ENCODE data around the gene GCGR.
A peak's percentile ranks its signal among the peaks of the same experiment; 100 is the strongest.

Gene GCGR

DNA sequence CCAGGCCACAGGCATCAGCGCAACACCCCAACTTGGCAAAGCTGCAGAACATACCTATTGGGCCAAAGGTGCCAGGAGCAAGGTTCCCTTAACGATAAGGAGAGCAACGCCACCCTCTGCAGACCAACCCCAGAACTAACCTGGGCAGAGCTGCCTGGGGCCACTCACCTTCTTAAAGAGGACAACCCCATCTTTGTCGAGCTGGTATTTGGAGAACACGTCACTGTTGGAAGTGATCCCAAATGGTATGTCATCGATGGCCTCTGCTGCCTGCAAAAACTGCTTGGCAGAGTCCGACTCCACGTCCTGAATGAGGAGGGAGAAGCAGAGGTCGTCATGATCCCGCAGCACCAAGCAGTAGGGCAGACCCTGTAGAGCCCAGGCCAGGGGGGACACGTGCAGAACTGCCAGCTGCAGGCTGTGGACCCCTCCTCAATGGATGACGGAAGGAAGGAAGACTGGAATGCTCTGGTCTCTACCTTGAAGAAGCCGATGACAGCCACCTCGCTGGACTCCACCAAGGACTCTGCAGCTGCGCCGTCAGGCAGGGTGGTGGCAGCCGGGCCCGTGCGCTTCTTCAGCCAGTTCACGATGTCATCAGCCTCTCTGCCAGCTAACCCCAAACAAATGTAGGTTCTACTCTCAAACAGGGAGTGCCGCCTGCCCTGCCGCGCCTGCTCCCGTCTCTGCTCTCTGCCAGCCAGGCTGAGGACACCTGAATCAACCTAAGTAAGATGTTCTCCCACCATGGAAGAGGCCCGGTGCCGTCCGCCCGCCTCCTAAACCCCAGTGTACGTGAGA lies 51.2 kb downstream of the GCGR start:
- Histone ChIP-seq H3K9me2 (replicated peaks; ENCODE audit: insufficient read depth, low read length) (no peaks in the 10 kb centered on the region), H4K20me1 (ENCODE audit: low read depth, low read length) (0 out of 2 replicates have a peak, but pooled peaks cover 3% of the 10 kb centered on the region), H3K9me3 (ENCODE audit: insufficient read depth, low read length) (no peaks in the 10 kb centered on the region), H3K27ac (ENCODE audit: low read depth, low read length) (no peak overlapping the region), H3K4me2 (ENCODE audit: low read depth, low read length, poor library complexity, severe bottlenecking) (no peak overlapping the region), H3K36me3 (ENCODE audit: low read length) (peaks cover 10% of the 10 kb centered on the region), H3K79me2 (ENCODE audit: insufficient read depth, low read length) (peaks cover 37% of the 10 kb centered on the region), H3K27me3 (ENCODE audit: low read length) (no peaks in the 10 kb centered on the region), H3K9ac (ENCODE audit: low read length) (no peak overlapping the region), H3K4me3 (ENCODE audit: insufficient read depth, low read length, poor library complexity, severe bottlenecking) (no peak overlapping the region), H3F3A (ENCODE audit: insufficient read depth) (no peaks in the 10 kb centered on the region), H2AFZ (ENCODE audit: low read depth, low read length, severe bottlenecking) (no peak overlapping the region)
- no peak for TF ChIP-seq EZH2phosphoT487 (conservative IDR thresholded peaks at IDR 0.05; ENCODE audit: low read length)
- TF ChIP-seq, protein P1, sequence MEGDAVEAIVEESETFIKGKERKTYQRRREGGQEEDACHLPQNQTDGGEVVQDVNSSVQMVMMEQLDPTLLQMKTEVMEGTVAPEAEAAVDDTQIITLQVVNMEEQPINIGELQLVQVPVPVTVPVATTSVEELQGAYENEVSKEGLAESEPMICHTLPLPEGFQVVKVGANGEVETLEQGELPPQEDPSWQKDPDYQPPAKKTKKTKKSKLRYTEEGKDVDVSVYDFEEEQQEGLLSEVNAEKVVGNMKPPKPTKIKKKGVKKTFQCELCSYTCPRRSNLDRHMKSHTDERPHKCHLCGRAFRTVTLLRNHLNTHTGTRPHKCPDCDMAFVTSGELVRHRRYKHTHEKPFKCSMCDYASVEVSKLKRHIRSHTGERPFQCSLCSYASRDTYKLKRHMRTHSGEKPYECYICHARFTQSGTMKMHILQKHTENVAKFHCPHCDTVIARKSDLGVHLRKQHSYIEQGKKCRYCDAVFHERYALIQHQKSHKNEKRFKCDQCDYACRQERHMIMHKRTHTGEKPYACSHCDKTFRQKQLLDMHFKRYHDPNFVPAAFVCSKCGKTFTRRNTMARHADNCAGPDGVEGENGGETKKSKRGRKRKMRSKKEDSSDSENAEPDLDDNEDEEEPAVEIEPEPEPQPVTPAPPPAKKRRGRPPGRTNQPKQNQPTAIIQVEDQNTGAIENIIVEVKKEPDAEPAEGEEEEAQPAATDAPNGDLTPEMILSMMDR (IDR thresholded peaks at IDR 0.05; ENCODE audit: insufficient read depth, low read length, poor library complexity, severe bottlenecking), result no peak

DNA sequence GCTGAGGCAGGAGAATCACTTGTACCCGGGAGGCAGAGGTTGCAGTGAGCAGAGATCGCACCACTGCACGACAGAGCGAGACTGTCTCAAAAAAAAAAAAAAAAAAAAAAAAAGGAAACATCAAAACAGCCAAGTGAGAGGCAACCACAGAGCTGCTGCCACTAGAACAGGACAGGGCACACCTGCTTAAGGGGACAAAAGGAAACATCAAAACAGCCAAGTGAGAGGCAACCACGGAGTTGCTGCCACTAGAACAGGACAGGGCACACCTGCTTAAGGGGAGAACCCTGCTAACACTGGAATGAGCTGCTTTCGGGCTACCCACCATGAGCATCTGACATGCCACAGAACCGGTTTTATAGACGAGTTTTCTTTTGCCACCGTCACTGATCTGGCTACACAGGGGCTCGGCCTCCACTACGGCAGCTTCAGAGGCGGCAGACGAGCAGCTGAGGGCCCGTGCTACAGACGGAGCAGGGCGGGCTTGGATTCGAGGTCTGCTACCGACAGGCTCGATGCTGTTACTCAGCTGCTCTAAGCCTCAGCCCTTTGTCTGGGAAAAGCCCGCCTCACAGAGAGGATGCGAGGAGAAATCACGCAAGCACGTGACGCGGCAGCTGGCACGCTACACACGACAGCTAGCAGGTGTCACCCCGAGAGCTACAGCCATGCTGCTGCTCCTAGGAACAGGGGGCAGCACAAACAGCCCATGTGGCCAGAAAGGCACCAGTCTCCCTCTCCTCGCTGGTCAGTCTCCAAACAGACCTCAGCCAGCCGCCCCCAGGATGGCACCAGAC lies 54.4 kb downstream of the GCGR start:
- Histone ChIP-seq H3K4me2 (ENCODE audit: low read depth, low read length, poor library complexity, severe bottlenecking) (peak overlapping the region; percentile 81), H3K9me2 (replicated peaks; ENCODE audit: insufficient read depth, low read length) (no peaks in the 10 kb centered on the region), H4K20me1 (ENCODE audit: low read depth, low read length) (0 out of 2 replicates have a peak, but pooled peaks cover 3% of the 10 kb centered on the region), H3K36me3 (ENCODE audit: low read length) (peaks cover 5% of the 10 kb centered on the region), H3K27me3 (ENCODE audit: low read length) (no peaks in the 10 kb centered on the region), H3K79me2 (ENCODE audit: insufficient read depth, low read length) (peaks cover 56% of the 10 kb centered on the region), H3F3A (ENCODE audit: insufficient read depth) (peaks cover 4% of the 10 kb centered on the region; the same call in 1 of the 2 replicates), H3K27ac (ENCODE audit: low read depth, low read length) (no peak overlapping the region), H3K9me3 (ENCODE audit: insufficient read depth, low read length) (no peaks in the 10 kb centered on the region), H3K4me3 (ENCODE audit: insufficient read depth, low read length, poor library complexity, severe bottlenecking) (no peak overlapping the region), H2AFZ (ENCODE audit: low read depth, low read length, severe bottlenecking) (no peak overlapping the region), H3K9ac (ENCODE audit: low read length) (no peak overlapping the region; the same call in 1 of the 2 replicates)
- TF ChIP-seq EZH2phosphoT487 (conservative IDR thresholded peaks at IDR 0.05; ENCODE audit: low read length), result no peak
- TF ChIP-seq, protein P1 (IDR thresholded peaks at IDR 0.05; ENCODE audit: insufficient read depth, low read length, poor library complexity, severe bottlenecking), result no peak

DNA sequence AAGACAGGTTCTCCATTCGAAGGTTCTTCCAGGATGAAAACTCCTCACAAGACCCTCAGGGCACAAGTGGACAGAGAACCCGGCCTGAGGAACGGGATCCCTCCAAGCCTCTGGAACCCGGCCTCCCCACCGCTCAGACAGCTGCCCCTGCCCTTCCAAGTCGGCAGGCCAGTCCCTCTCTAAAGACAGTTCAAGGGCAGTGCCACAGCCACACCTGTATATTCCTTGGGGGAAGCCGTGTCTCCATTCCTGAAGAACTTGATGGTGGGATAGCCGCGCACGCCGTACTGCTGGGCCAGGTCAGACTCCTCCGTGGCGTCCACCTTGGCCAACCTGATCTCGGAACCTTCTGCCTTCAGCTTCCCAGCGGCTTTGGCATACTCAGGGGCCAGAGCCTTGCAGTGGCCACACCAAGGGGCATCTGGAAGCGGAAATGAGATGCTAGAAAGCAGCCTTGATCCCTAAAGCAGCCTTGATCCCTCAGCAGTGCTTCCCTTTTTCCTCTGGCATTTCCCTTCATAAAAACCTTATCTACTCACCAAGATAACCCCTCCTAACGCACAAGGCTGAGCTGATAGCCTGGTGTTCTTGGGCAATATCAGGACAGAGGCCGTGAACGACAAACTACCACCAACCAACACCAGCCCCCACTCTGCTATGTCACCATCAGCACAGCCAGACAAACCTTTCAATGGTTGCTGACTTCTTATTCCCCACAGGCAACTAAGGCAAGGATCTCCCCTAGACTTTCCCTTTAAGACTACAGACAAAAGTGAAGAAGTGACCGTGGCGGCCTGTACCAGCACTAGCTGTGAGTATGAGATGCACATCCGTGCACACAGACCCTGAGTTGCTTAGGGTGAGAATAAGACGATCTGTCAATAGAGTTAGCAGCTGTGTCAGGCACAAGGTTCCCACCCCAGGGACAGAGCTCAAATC lies 55.3 kb downstream of the GCGR start:
- Histone ChIP-seq H3K9me3 (ENCODE audit: insufficient read depth, low read length) (no peaks in the 10 kb centered on the region), H3K36me3 (ENCODE audit: low read length) (peaks cover 5% of the 10 kb centered on the region), H3K4me3 (ENCODE audit: insufficient read depth, low read length, poor library complexity, severe bottlenecking) (peak overlapping the region; percentile 87), H3K27ac (ENCODE audit: low read depth, low read length) (peak overlapping the region; percentile 54), H3K79me2 (ENCODE audit: insufficient read depth, low read length) (peaks cover 59% of the 10 kb centered on the region), H3F3A (ENCODE audit: insufficient read depth) (peaks cover 4% of the 10 kb centered on the region; the same call in 1 of the 2 replicates), H2AFZ (ENCODE audit: low read depth, low read length, severe bottlenecking) (no peak overlapping the region), H3K9me2 (replicated peaks; ENCODE audit: insufficient read depth, low read length) (no peaks in the 10 kb centered on the region), H4K20me1 (ENCODE audit: low read depth, low read length) (0 out of 2 replicates have a peak, but pooled peaks cover 3% of the 10 kb centered on the region), H3K9ac (ENCODE audit: low read length) (peak overlapping the region; percentile 90), H3K4me2 (ENCODE audit: low read depth, low read length, poor library complexity, severe bottlenecking) (peak overlapping the region; percentile 81), H3K27me3 (ENCODE audit: low read length) (no peaks in the 10 kb centered on the region)
- TF ChIP-seq EZH2phosphoT487 (conservative IDR thresholded peaks at IDR 0.05; ENCODE audit: low read length), result no peak
- TF ChIP-seq, protein P1 (IDR thresholded peaks at IDR 0.05; ENCODE audit: insufficient read depth, low read length, poor library complexity, severe bottlenecking), result no peak

Data from SU-DHL-6 (cell line).